ENCODE results near the gene SATB1.
A peak's percentile ranks its signal among the peaks of the same experiment; 100 is the strongest.

Gene SATB1

GRCh38 chr3:18428036-18428435 is 2.9 kb upstream of the SATB1 start:
- Histone ChIP-seq H4K5ac (ENCODE audit: low read length) (no peak overlapping the region), H4K8ac (ENCODE audit: low read depth, low read length) (no peak overlapping the region), H3K79me1 (ENCODE audit: low read length) (no peaks in the 10 kb centered on the region), H2BK120ac (ENCODE audit: low read depth, low read length) (no peak overlapping the region), H2BK5ac (ENCODE audit: low read length) (no peak overlapping the region), H3K4me2 (ENCODE audit: low read length) (no peak overlapping the region), H3K36me3 (ENCODE audit: control insufficient read depth, insufficient read depth, low read length) (no peaks in the 10 kb centered on the region), H3K4me1 (ENCODE audit: control insufficient read depth, low read depth, low read length) (peaks cover 2% of the 10 kb centered on the region), H2AK5ac (ENCODE audit: low read length) (no peak overlapping the region), H3K18ac (ENCODE audit: low read length) (no peak overlapping the region), H3K23ac (ENCODE audit: low read length) (no peak overlapping the region), H3K9ac (ENCODE audit: low read length) (no peak overlapping the region), H3K56ac (ENCODE audit: low read length) (no peak overlapping the region), H2BK15ac (replicated peaks; ENCODE audit: low read depth) (no peak overlapping the region), H3K79me2 (ENCODE audit: control insufficient read depth, insufficient read depth, low read length) (no peaks in the 10 kb centered on the region), H3K27ac (ENCODE audit: low read depth, low read length) (no peak overlapping the region), H3K27me3 (ENCODE audit: insufficient read depth, low read length, poor library complexity) (no peaks in the 10 kb centered on the region), H3K4me3 (ENCODE audit: low read length) (no peak overlapping the region), H3K4ac (ENCODE audit: low read depth, low read length) (no peak overlapping the region)
- DNase-seq: peak; percentile 61
- WGBS (ENCODE audit: extremely low coverage, insufficient coverage, low lambda C conversion rate): no CpG with 5 or more reads among the region's 1 CpG

- no peak overlapping the region for H3K23ac ChIP-seq (ENCODE audit: low read length)
- H3K18ac ChIP-seq (ENCODE audit: low read length): no peak overlapping the region
- H4K8ac ChIP-seq (ENCODE audit: low read depth, low read length): no peak overlapping the region
- no peak overlapping the region for H3K27ac ChIP-seq (ENCODE audit: low read depth, low read length)
- H4K5ac ChIP-seq (ENCODE audit: low read length): no peak overlapping the region
- WGBS (ENCODE audit: extremely low coverage, insufficient coverage, low lambda C conversion rate): no CpG with 5 or more reads among the region's 3 CpGs
- no peak overlapping the region for H3K4me3 ChIP-seq (ENCODE audit: low read length)
- H2AK5ac ChIP-seq (ENCODE audit: low read length): no peak overlapping the region
- no peaks in the 10 kb centered on the region for H3K79me1 ChIP-seq (ENCODE audit: low read length)
- H2BK120ac ChIP-seq (ENCODE audit: low read depth, low read length): no peak overlapping the region
- no peak overlapping the region for H2BK15ac ChIP-seq (replicated peaks; ENCODE audit: low read depth)
- H3K4ac ChIP-seq (ENCODE audit: low read depth, low read length): no peak overlapping the region
- H3K36me3 ChIP-seq (ENCODE audit: control insufficient read depth, insufficient read depth, low read length): no peaks in the 10 kb centered on the region
- H3K79me2 ChIP-seq (ENCODE audit: control insufficient read depth, insufficient read depth, low read length): no peaks in the 10 kb centered on the region
- H3K56ac ChIP-seq (ENCODE audit: low read length): no peak overlapping the region
- no peak overlapping the region for H2BK5ac ChIP-seq (ENCODE audit: low read length)
- no peak overlapping the region for H3K9ac ChIP-seq (ENCODE audit: low read length)
- no peak for DNase-seq
- no peaks in the 10 kb centered on the region for H3K27me3 ChIP-seq (ENCODE audit: insufficient read depth, low read length, poor library complexity)
- H3K4me2 ChIP-seq (ENCODE audit: low read length): no peak overlapping the region
- peaks cover 2% of the 10 kb centered on the region for H3K4me1 ChIP-seq (ENCODE audit: control insufficient read depth, low read depth, low read length)
These were observed 1.6 kb upstream of the SATB1 start for GRCh38 chr3:18426597-18427193.

GRCh38 chr3:18425641-18426257 is 610 bp upstream of the SATB1 start:
- Histone ChIP-seq H3K27ac (ENCODE audit: low read depth, low read length) (peak overlapping the region; percentile 46), H2BK15ac (replicated peaks; ENCODE audit: low read depth) (no peak overlapping the region)

GRCh38 chr3:18424213-18424728 is 868 bp downstream of the SATB1 start:
- Histone ChIP-seq H4K8ac (ENCODE audit: low read depth, low read length) (no peak overlapping the region), H3K4me2 (ENCODE audit: low read length) (peak overlapping the region; percentile 64), H3K23ac (ENCODE audit: low read length) (no peak overlapping the region), H3K56ac (ENCODE audit: low read length) (peak overlapping the region; percentile 90), H3K4me1 (ENCODE audit: control insufficient read depth, low read depth, low read length) (no peaks in the 10 kb centered on the region), H2AK5ac (ENCODE audit: low read length) (no peak overlapping the region), H3K79me1 (ENCODE audit: low read length) (no peaks in the 10 kb centered on the region), H3K4me3 (ENCODE audit: low read length) (peak overlapping the region; percentile 70), H3K4ac (ENCODE audit: low read depth, low read length) (no peak overlapping the region), H3K18ac (ENCODE audit: low read length) (peak overlapping the region; percentile 96), H3K36me3 (ENCODE audit: control insufficient read depth, insufficient read depth, low read length) (no peaks in the 10 kb centered on the region), H2BK120ac (ENCODE audit: low read depth, low read length) (no peak overlapping the region), H2BK5ac (ENCODE audit: low read length) (no peak overlapping the region), H4K5ac (ENCODE audit: low read length) (no peak overlapping the region), H3K9ac (ENCODE audit: low read length) (peak overlapping the region; percentile 78), H3K27me3 (ENCODE audit: insufficient read depth, low read length, poor library complexity) (no peaks in the 10 kb centered on the region), H2BK15ac (replicated peaks; ENCODE audit: low read depth) (no peak overlapping the region), H3K79me2 (ENCODE audit: control insufficient read depth, insufficient read depth, low read length) (no peaks in the 10 kb centered on the region), H3K27ac (ENCODE audit: low read depth, low read length) (peak overlapping the region; percentile 72)
- no CpG with 5 or more reads among the region's 27 CpGs for WGBS (ENCODE audit: extremely low coverage, insufficient coverage, low lambda C conversion rate)
- no peak for DNase-seq

More at GRCh38 chr3:18425641-18426257, 610 bp upstream of the SATB1 start:
- no peaks in the 10 kb centered on the region for H3K36me3 ChIP-seq (ENCODE audit: control insufficient read depth, insufficient read depth, low read length)
- no peaks in the 10 kb centered on the region for H3K27me3 ChIP-seq (ENCODE audit: insufficient read depth, low read length, poor library complexity)
- peak overlapping the region; percentile 68 for H3K9ac ChIP-seq (ENCODE audit: low read length)
- no peak overlapping the region for H3K4ac ChIP-seq (ENCODE audit: low read depth, low read length)
- peak overlapping the region; percentile 37 for H2BK5ac ChIP-seq (ENCODE audit: low read length)
- peak overlapping the region; percentile 60 for H3K4me2 ChIP-seq (ENCODE audit: low read length)
- no peak overlapping the region for H2AK5ac ChIP-seq (ENCODE audit: low read length)
- H3K79me1 ChIP-seq (ENCODE audit: low read length): no peaks in the 10 kb centered on the region
- H3K18ac ChIP-seq (ENCODE audit: low read length): peak overlapping the region; percentile 96
- no peak overlapping the region for H3K23ac ChIP-seq (ENCODE audit: low read length)
- H2BK120ac ChIP-seq (ENCODE audit: low read depth, low read length): no peak overlapping the region
- no peak overlapping the region for H4K8ac ChIP-seq (ENCODE audit: low read depth, low read length)
- H3K4me3 ChIP-seq (ENCODE audit: low read length): peak overlapping the region; percentile 76
- H3K56ac ChIP-seq (ENCODE audit: low read length): peak overlapping the region; percentile 88
- no CpG with 5 or more reads among the region's 47 CpGs for WGBS (ENCODE audit: extremely low coverage, insufficient coverage, low lambda C conversion rate)
- peak; percentile 68 for DNase-seq
- H4K5ac ChIP-seq (ENCODE audit: low read length): no peak overlapping the region
- no peaks in the 10 kb centered on the region for H3K79me2 ChIP-seq (ENCODE audit: control insufficient read depth, insufficient read depth, low read length)
- H3K4me1 ChIP-seq (ENCODE audit: control insufficient read depth, low read depth, low read length): peaks cover 2% of the 10 kb centered on the region

GRCh38 chr3:18423401-18424212 is 1.5 kb downstream of the SATB1 start:
- Histone ChIP-seq H3K4ac (ENCODE audit: low read depth, low read length) (no peak overlapping the region), H3K27me3 (ENCODE audit: insufficient read depth, low read length, poor library complexity) (no peaks in the 10 kb centered on the region), H3K23ac (ENCODE audit: low read length) (no peak overlapping the region), H3K18ac (ENCODE audit: low read length) (peak overlapping the region; percentile 76), H3K79me1 (ENCODE audit: low read length) (no peaks in the 10 kb centered on the region), H3K4me3 (ENCODE audit: low read length) (peak overlapping the region; percentile 70), H2BK120ac (ENCODE audit: low read depth, low read length) (no peak overlapping the region), H3K27ac (ENCODE audit: low read depth, low read length) (no peak overlapping the region), H3K36me3 (ENCODE audit: control insufficient read depth, insufficient read depth, low read length) (no peaks in the 10 kb centered on the region), H3K4me1 (ENCODE audit: control insufficient read depth, low read depth, low read length) (no peaks in the 10 kb centered on the region), H2BK15ac (replicated peaks; ENCODE audit: low read depth) (no peak overlapping the region), H2BK5ac (ENCODE audit: low read length) (no peak overlapping the region), H3K56ac (ENCODE audit: low read length) (peak overlapping the region; percentile 90), H3K79me2 (ENCODE audit: control insufficient read depth, insufficient read depth, low read length) (no peaks in the 10 kb centered on the region), H3K4me2 (ENCODE audit: low read length) (peak overlapping the region; percentile 64), H4K5ac (ENCODE audit: low read length) (no peak overlapping the region), H2AK5ac (ENCODE audit: low read length) (no peak overlapping the region), H4K8ac (ENCODE audit: low read depth, low read length) (no peak overlapping the region), H3K9ac (ENCODE audit: low read length) (peak overlapping the region; percentile 78)
- peak; percentile 80 for DNase-seq
- WGBS (ENCODE audit: extremely low coverage, insufficient coverage, low lambda C conversion rate): no CpG with 5 or more reads among the region's 22 CpGs

All from mesendoderm (in vitro differentiated cells).